DMS153 treated with DMSO at 0.1 percent for 48 hours (cell line): ENCODE data around the gene C6orf15.

Experiments used
- DNase-seq: peaks from one replicate; lab custom pipeline; 2025; ENCODE audit not compliant: unreplicated experiment; lab: John Stamatoyannopoulos, UW

Gene C6orf15

DNA sequence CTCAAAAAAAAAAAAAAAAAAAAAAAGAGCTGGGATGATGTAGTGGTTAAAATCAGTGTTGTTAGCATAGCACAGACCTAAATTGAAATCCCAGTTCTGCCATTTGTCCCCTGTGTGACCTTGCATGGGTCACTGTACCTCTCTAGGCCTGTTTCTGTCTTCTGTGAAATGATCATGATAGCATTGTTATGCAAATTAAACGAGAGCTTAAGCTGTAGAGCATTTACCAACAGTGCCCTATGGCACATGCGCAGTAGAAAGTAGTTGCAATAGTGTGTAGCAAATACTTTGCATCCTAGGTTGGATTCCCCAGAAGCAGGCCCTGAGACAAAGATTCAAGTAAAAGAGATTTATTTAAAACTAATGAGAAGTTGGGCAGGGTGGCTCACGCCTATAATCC lies 19.2 kb upstream of the C6orf15 start:
- DNase-seq = no peak

- no peak for DNase-seq
Observed at GRCh38 chr6:31130751-31131150, 18.4 kb upstream of the C6orf15 start.

DNA sequence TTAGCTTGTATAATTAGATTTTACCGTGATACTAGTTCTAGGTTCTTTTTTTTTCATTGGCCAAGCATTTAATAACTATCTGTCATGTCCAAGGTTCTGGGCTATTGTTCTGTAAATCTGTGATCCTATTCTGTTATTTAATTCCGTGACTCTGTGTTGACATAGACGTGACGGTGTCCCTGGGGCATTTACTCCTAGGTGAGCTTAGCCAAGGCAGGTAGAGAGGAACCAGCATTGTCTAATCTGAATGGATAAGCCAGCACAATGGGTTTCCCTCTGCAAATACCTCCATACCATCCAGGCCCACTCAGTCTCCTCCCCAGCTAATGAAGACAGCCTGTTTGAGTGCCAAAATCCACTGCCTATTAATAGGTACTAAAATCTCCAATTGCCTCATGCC lies 16.8 kb upstream of the C6orf15 start:
- no peak for DNase-seq

GRCh38 chr6:31128093-31128676 lies 15.8 kb upstream of the C6orf15 start:
- peak; percentile 48 for DNase-seq

GRCh38 chr6:31126396-31127175 lies 14.2 kb upstream of the C6orf15 start:
- DNase-seq = no peak

DNA sequence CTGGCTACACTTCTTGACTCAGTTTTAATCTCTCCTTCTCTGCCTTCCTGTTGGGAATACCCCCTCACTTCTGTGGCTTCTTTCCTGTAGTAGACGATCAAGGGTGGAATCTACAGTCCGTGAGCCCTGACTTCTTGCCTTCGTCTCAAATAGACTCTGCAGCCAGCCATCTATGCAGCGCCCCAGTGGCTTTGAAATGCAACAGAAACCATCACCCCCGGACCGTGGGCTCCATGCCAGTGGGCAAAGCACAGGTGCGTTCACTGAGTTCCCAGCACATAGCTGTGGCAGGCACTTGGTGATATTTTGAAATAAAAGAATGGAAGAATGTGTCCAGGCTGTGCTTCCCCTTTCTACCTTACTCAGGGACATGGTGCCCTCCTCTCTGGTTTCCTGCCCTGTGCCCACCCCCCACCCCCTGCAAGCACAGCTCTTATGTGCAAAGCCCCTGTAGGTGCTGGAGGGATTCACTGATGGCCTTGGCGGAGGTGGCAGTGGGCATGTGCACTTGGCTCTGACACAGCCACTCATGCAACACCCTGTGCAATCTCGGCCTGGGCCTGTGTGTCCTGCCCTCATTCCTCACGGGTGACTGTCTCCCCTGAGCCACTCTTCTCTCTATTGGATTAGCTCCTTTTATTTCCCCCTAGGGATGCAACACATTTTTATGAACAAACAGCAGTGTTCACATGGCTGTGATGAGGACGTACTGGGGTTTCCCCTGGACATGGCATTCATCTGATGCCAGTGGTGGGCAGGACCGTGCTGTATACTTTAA lies 13.4 kb upstream of the C6orf15 start:
- no peak for DNase-seq

GRCh38 chr6:31125162-31125561 lies 12.8 kb upstream of the C6orf15 start:
- DNase-seq = no peak

GRCh38 chr6:31122791-31123706 lies 10.7 kb upstream of the C6orf15 start:
- DNase-seq = no peak

- no peak for DNase-seq
Observed at GRCh38 chr6:31121131-31121790, 8.9 kb upstream of the C6orf15 start.

- DNase-seq = no peak
Observed at GRCh38 chr6:31120151-31120915, 8.0 kb upstream of the C6orf15 start, which contains the start of gene CDSN. Gene CDSN, minus strand, starts transcription at chr6:31120446. Its CDS starts 27 bp downstream, at chr6:31120419.

GRCh38 chr6:31118178-31118577 lies 5.8 kb upstream of the C6orf15 start:
- no peak for DNase-seq

- DNase-seq = no peak
Observed at GRCh38 chr6:31116661-31117385, 4.4 kb upstream of the C6orf15 start.

GRCh38 chr6:31115941-31116560 lies 3.7 kb upstream of the C6orf15 start:
- DNase-seq = no peak

- DNase-seq = no peak
Observed at GRCh38 chr6:31114970-31115849, 2.8 kb upstream of the C6orf15 start.

GRCh38 chr6:31114541-31114878 lies 2.1 kb upstream of the C6orf15 start, which contains the start of gene PSORS1C1:
Gene PSORS1C1, plus strand, starts transcription at chr6:31114800. Its CDS starts 14,833 bp downstream, at chr6:31129633.
- no peak for DNase-seq

- DNase-seq = no peak
Observed at GRCh38 chr6:31113861-31114540, 1.6 kb upstream of the C6orf15 start.

- DNase-seq = no peak
Observed at GRCh38 chr6:31111712-31112111, 663 bp downstream of the C6orf15 start.
